ENCODE measurements around the gene AAK1. TPM values are rescaled to one million over a fixed set of nuclear protein-coding genes. Genes with fewer than 3 reads are reported as not detected.
"Not testable (repeated sequence)": the region's sequence is repeated elsewhere in the genome, so short reads cannot be mapped to it uniquely, and the experiment has no call there.

Gene AAK1
- polyA plus RNA-seq, 1 donor from 2014 or later = 6.0 TPM

GRCh38 chr2:69585855-69586555 is 57.5 kb downstream of the AAK1 start:
- Mint-ChIP-seq H3K27ac (no peak overlapping the region), H3K9me3 (no peaks in the 10 kb centered on the region), H3K4me1 (peaks cover 4 to 5% (median 4%) of the 10 kb centered on the region in 3 donors), H3K27me3 (peaks cover 17% of the 10 kb centered on the region), H3K4me3 (no peak overlapping the region), H3K36me3 (peaks cover 2% of the 10 kb centered on the region)

DNA sequence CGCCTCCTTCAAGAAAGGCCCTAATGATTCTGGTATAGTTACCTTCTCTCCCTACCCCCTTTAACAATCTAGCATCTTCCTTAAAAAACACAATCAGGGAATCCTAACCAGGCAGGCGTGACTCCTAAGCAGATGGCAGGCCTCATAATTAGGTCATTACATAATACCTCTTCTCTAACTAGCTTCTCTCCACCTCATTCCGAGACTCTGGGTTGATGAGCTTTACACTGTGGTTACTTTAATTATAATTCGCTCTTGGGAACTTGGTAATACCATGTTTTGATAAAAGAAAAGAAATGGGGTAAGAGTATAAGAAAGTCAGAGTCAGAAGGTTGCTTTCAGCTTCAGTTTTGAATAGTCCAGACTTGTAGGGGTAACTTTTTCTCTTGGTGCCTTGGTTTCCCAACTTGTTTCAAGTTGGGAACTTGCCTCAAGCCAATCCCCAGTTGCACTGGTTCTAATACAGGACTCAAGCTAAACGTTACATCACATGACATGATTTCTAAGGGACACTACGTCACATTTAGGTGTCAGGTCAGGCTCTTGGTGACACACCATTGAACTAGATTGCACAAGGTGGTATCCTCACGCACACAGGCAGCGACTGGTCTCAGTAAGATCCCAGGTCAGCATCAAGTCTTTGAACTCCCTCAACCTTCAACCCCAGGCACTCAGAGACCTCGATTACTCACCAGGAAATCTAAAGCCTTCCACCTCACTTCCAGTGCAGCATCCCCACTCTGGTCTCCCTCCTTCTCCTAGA is 59.2 kb downstream of the AAK1 start:
- Mint-ChIP-seq H3K4me1 (peaks cover 4 to 8% (median 5%) of the 10 kb centered on the region in 3 donors), H3K27ac (peak overlapping the region in 1 of 3 donors; percentile 5), H3K9me3 (no peaks in the 10 kb centered on the region), H3K27me3 (peaks cover 25% of the 10 kb centered on the region), H3K4me3 (no peak overlapping the region), H3K36me3 (peaks cover 2% of the 10 kb centered on the region)

DNA sequence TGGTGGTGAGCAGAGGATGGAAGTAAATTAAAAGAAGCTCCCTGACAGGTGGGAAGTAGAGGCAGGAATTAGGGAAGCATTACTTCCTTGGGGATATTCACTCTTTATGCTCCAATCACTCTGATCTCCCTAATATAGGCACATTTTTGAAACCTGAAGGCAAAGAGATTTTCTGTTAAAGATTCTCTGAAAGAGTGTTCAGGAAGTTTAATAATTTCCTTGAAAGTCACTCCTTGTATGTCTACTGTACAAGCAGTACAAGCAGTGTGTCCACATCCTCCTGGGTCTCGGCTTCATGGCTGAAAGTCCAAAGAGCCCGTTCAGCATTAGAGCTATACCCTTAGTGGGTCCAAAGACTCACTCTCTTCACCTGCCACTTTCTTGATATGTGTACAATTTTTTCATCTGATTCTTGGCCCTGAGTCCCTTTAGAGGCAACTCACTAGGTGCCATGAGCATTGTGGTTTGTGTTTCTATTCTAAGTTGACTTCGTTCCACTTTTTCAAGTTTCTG is 60.2 kb downstream of the AAK1 start:
- Mint-ChIP-seq H3K9me3 (no peaks in the 10 kb centered on the region), H3K27me3 (peaks cover 22% of the 10 kb centered on the region), H3K4me3 (no peak overlapping the region), H3K27ac (peak overlapping the region in 1 of 3 donors; percentile 5), H3K4me1 (peaks cover 4 to 9% (median 5%) of the 10 kb centered on the region in 3 donors), H3K36me3 (peaks cover 3% of the 10 kb centered on the region)

DNA sequence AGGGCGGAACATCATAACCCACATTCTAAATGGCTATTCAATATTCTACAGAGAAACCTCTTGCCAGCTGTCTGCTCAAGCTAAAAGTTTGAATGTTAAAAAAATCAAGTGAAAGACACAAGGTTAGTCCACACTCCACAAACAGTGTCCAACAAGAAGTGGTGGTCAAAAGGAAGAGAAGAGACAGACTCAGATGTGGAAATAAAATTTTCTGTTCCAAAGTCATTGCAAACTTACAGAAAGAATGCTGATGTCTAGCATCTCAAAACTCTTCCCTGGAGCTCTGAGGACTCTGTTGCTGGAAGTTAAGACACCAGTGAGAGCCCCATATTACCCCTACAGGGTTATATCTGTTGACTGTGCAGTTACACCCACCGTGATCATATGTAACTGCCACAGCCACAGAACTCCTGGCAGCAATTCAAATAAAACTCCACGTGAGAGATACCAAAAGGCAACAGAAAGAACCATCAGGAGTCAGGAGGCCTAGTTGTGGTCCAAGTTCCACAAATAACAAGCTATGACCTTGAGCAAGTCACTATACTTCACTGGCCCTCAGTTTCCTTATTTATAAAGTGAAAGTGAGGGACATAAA is 60.9 kb downstream of the AAK1 start:
- H3K4me3 Mint-ChIP-seq = no peak overlapping the region
- no peaks in the 10 kb centered on the region for H3K9me3 Mint-ChIP-seq
- peaks cover 4 to 11% (median 5%) of the 10 kb centered on the region in 3 donors for H3K4me1 Mint-ChIP-seq

DNA sequence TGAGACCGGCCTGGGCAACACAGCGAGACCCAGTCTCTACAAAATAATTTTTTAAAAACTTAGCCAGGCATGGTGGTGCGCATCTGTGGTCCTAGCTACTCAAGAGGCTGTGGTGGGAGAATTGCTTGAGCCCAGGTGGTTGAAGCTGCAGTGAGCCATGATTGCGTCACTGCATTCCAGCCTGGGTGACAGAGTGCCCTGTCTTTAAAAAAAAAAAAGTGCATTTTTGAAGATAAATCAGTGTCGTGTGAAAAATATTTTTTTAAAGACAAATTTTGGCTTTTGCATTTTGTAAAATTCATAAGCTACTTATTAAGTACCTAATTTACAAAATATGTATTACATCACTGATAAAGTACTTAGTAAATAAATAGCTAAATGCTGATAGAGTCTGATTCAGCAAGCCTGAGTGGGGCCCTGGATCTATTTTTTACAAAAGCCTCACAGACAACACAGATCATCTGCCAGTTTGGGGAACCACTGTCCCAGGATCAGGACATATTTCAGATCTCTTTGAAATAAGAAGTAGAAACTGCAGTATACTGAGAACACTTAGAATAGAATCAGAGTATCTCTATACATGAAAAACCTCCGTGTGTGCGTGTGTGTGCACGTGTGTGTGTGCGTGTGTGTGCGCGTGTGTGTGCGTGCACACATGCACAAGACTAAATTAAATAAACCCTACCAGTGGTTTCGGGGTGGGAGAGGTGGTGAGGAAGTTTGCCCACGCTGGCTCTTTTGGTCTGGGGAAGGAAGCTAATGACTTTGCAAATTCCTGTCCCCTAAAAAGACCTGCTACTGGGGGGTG is 61.6 kb downstream of the AAK1 start:
- Mint-ChIP-seq H3K36me3 (peaks cover 3% of the 10 kb centered on the region), H3K4me3 (peak overlapping the region in 1 of 4 donors; percentile 71), H3K9me3 (no peaks in the 10 kb centered on the region), H3K27me3 (peaks cover 22% of the 10 kb centered on the region), H3K4me1 (peaks cover 4 to 11% (median 5%) of the 10 kb centered on the region in 3 donors), H3K27ac (no peak overlapping the region)

More for the DNA sequence above, 60.9 kb downstream of the AAK1 start:
- Mint-ChIP-seq H3K36me3 (peaks cover 3% of the 10 kb centered on the region), H3K27ac (no peak overlapping the region), H3K27me3 (peaks cover 22% of the 10 kb centered on the region)

DNA sequence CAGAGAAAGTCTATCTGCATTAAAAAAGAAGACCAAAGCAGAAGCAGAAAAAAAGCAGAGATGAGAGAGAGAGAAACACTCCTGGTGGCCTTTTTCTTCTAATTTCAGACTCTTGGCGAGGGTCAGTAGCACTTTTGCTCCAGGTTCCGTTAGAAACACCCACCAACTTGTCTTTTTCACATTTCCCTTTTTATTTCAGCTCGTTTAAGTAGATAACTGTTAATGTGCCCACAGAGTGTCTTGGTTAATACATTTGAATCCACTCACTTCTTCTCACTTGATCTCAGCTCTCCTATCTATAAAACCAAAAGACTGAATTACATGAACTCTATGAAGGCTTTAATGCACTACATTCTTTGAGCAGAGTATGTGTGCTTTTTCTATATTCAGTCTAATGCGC is 63.1 kb downstream of the AAK1 start:
- H3K27ac Mint-ChIP-seq = no peak overlapping the region
- peaks cover 22% of the 10 kb centered on the region for H3K27me3 Mint-ChIP-seq
- peaks cover 3% of the 10 kb centered on the region for H3K36me3 Mint-ChIP-seq
- peaks cover 4 to 11% (median 5%) of the 10 kb centered on the region in 3 donors for H3K4me1 Mint-ChIP-seq
- no peaks in the 10 kb centered on the region for H3K9me3 Mint-ChIP-seq
- H3K4me3 Mint-ChIP-seq = no peak overlapping the region

GRCh38 chr2:69579536-69579935 is 64.0 kb downstream of the AAK1 start:
- Mint-ChIP-seq H3K27ac (no peak overlapping the region), H3K4me3 (no peak overlapping the region), H3K36me3 (peaks cover 3% of the 10 kb centered on the region), H3K27me3 (peaks cover 17% of the 10 kb centered on the region), H3K4me1 (peaks cover 4 to 11% (median 5%) of the 10 kb centered on the region in 3 donors), H3K9me3 (no peaks in the 10 kb centered on the region)

GRCh38 chr2:69578198-69578540 is 65.4 kb downstream of the AAK1 start:
- Mint-ChIP-seq H3K36me3 (peaks cover 3% of the 10 kb centered on the region), H3K27ac (peak overlapping the region in 1 of 3 donors; percentile 44), H3K4me3 (no peak overlapping the region), H3K9me3 (no peaks in the 10 kb centered on the region), H3K4me1 (peaks cover 4 to 11% (median 5%) of the 10 kb centered on the region in 3 donors), H3K27me3 (peaks cover 13% of the 10 kb centered on the region)

- peaks cover 3 to 11% (median 4%) of the 10 kb centered on the region in 3 donors for H3K4me1 Mint-ChIP-seq
- no peak overlapping the region for H3K4me3 Mint-ChIP-seq
- no peaks in the 10 kb centered on the region for H3K9me3 Mint-ChIP-seq
- H3K36me3 Mint-ChIP-seq = peaks cover 3% of the 10 kb centered on the region
- peak overlapping the region in 1 of 3 donors; percentile 34 for H3K27ac Mint-ChIP-seq
- H3K27me3 Mint-ChIP-seq = peaks cover 13% of the 10 kb centered on the region
Observed at GRCh38 chr2:69577467-69578197, 65.9 kb downstream of the AAK1 start.

DNA sequence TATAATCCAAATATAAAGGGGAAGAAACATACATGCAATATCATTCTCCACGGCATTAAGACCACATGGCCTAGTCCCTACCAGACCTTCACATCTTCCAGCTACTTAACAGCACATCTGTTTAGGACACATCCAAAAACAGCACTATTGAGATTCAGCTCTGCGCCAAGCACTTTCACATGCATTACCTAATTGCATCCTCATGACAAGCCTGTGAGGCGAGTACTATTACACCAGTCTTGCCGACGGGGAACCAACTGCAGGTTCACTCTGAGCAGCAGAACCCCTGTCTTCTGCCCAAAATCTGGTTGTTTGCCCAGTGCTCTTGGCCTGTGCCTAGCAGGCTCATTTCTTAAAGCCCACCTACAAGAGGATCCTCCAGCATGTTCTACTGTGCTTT is 66.7 kb downstream of the AAK1 start:
- Mint-ChIP-seq H3K4me3 (no peak overlapping the region), H3K27me3 (peaks cover 9% of the 10 kb centered on the region), H3K27ac (no peak overlapping the region), H3K36me3 (peaks cover 3% of the 10 kb centered on the region), H3K4me1 (peaks cover 0 to 8% (median 0%) of the 10 kb centered on the region in 3 donors), H3K9me3 (no peaks in the 10 kb centered on the region)

DNA sequence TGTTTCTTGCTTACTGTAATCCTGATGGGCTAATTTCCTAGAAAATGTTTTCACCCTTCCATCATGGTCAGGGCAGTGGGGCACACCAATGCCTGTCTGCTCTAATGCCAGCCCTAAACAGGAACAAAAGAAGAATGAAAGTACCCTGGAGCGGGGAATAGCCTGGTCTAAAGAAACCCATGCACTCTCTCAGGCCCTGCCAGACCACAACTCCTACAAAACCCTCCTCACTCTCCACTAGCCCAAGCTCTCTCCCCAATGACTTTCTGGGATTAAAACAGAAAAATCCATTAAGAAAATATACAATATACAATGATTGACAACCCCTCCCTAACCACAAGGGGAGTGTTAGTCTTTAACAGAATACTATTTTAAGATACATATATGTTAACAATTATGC is 67.6 kb downstream of the AAK1 start:
- no peak overlapping the region for H3K4me3 Mint-ChIP-seq
- peak overlapping the region in 1 of 3 donors; percentile 64 for H3K27ac Mint-ChIP-seq
- peaks cover 13% of the 10 kb centered on the region for H3K27me3 Mint-ChIP-seq
- peaks cover 0 to 9% (median 0%) of the 10 kb centered on the region in 3 donors for H3K4me1 Mint-ChIP-seq
- H3K36me3 Mint-ChIP-seq = peaks cover 3% of the 10 kb centered on the region
- H3K9me3 Mint-ChIP-seq = no peaks in the 10 kb centered on the region

- peaks cover 10% of the 10 kb centered on the region for H3K27me3 Mint-ChIP-seq
- H3K36me3 Mint-ChIP-seq, H3K27ac Mint-ChIP-seq, H3K9me3 Mint-ChIP-seq, H3K4me1 Mint-ChIP-seq, H3K4me3 Mint-ChIP-seq: not testable (repeated sequence)
Observed at GRCh38 chr2:69575371-69575770, 68.2 kb downstream of the AAK1 start.

DNA sequence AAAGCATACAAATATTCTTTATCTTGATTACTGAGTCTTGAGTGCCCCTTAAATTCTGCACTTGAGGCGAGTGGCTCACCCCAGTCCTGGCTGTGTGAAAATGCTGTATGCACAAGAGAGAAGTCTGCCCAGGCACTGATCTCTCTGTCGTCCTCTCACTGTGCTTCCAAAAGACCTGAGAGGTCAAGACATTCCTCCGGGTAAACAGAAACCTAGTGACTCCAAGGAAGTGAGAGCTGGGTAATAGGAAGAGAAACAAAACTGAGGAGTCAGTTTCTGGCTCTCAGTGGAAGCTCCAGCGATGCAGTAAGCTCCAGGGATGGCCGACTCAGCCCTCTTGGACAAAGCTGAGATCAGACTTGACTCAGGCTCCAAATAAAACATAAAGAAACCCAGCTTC is 70.9 kb downstream of the AAK1 start:
- Mint-ChIP-seq H3K4me3 (no peak overlapping the region), H3K27me3 (peaks cover 5% of the 10 kb centered on the region), H3K36me3 (no peaks in the 10 kb centered on the region), H3K4me1 (peaks cover 0 to 1% (median 0%) of the 10 kb centered on the region in 3 donors), H3K27ac (no peak overlapping the region), H3K9me3 (no peaks in the 10 kb centered on the region)

DNA sequence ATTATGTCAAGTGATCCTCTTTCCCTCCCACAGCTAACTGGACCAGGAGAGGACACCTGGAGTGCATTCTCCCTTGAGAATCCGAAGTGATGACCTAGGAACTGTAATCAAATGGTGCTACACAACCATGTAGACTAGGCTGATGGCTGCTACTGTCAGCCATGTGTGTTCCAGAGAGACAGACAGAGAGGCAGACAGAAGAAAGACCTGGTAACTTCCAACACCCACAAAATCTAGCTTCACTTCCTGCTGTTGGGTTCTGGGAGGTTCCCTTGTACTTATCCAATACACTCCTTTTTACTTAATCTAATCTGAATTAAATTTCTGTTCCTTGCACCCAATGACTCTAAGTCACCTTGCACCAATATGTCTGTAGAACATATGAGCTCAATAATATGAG is 72.3 kb downstream of the AAK1 start:
- Mint-ChIP-seq H3K27me3 (peaks cover 5% of the 10 kb centered on the region), H3K4me3 (no peak overlapping the region), H3K27ac (no peak overlapping the region), H3K4me1 (peaks cover 0 to 1% (median 0%) of the 10 kb centered on the region in 3 donors), H3K9me3 (no peaks in the 10 kb centered on the region), H3K36me3 (no peaks in the 10 kb centered on the region)

All from IgD-negative memory B cell (primary cell).